SIG-M5 treated with dmso at 0.1 percent for 504 hours (cell line): ENCODE data around the gene FRMD4A.
"Not testable (repeated sequence)": the region's sequence is repeated elsewhere in the genome, so short reads cannot be mapped to it uniquely, and the experiment has no call there.

Experiments used
- DNase-seq: peaks from one replicate; lab custom pipeline; 2025; ENCODE audit not compliant: unreplicated experiment; lab: John Stamatoyannopoulos, UW

FRMD4A gene

DNA sequence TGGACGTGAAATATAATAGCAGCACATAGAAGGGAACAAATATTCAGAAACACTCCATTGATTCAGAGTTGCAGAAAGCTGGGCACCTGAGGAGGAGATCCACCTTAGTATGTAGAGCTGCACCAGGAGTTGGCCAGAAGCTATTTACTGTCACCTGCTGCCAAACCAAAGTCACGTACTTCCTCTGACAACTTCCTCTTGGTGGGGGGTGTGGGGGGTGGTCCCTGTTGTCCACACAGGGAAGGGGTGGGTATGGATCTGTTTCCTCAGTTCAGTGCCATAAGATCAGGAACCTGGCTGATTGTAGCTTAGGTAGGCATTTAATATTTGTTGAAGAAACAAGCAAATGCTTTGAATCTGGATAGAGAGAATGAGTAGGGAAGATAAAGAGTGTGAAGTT is 264.6 kb downstream of the FRMD4A start:
- no peak for DNase-seq

DNA sequence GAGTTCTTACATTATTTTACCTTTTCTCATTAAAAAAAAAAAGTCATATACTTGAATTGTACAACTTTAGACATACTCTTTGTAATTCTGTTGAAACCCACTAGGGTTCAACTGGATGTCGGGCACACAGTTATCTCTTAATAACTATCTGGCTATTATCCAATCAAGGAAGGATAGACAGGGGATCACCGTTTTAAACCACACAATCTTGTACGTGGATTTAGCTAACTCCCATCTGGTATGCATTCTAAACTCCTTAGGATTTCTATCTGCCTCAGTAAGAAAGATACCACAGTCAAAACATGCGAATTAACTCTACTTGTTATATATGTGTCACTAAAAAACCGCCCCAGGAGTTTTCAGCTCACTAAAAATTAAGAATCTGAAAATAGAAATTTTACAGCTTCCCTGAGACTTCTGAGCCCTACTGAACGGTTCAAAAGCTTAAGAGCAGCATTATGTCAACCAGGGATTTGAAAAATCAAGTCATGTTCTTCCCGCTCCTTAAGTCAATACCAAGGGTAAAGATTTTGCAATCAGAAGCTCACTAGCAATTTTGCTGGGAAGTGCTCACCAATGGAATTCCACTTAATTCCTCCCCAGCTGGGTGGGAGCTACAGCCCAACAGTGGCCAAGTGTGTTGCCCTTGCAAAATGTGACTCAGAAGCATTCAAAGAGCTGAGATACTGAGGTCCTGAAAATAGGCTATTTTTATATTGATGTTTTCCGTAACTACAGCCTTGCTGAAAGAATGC is 267.0 kb downstream of the FRMD4A start:
- no peak for DNase-seq

DNA sequence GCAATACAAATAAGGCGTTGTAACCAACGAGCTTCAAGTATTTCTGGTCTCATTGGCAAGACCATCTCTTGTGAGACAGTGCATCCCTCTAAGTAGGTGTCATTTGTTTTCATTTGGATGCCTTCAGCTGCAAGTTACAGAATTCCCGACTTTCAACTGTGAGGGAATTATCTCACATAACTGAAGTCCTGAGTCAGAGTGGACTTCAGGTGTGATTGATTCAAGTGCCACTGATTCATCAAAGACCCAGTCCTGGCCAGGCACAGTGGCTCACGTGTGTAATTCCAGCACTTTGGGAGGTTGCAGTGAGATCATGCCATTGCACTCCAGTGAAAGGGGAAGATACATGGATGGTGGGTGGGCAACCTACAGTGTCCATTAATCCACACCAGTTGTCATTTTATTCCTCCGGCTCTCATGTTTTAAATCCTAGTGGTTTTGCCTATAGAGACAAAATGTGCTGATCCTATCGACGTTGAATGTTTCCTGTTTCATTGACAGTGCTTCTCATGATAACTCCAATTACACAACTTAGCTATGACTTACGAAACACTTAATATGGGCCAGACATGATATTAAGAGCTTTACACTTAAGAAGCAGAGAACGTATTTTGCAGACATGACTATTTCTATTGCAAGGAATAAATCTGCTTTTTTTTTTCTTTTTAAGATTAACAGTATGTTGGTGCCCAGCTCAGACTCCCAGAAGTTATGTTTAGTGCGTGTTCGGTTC is 268.0 kb downstream of the FRMD4A start:
- no peak for DNase-seq

DNA sequence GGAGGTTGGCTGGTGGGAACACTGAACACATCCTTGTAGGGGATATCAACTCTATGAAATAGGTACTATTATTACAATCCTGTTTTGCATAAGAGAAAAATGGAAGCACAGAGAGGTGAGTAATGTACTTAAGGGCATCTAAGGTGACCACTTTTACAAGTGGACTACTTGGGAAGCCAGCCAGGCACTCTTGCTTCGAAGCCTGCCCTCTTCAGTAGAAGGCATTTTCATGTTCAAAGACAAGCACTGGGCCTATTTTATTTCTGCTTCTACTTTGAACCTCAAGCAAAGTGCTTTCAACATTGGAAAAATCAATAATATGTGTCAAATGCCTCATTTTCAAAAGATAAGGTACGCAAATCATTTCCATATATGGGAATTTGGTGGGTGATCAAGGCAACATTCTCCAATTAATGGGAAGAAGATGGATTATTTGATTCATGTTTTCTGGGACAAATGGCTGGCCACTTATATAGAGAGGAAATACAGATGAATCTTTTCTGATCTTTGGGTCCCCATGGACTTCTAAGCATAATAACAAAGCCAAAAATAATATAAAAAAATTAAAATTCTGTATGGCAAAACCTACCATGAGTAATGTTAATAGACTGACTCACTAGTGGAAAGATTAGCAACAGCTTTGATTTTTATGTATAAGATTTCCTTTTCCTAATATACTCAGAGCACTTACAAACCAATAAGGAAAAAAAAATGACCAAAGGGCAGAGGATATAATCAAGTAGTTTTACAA is 270.2 kb downstream of the FRMD4A start:
- DNase-seq: no peak

DNA sequence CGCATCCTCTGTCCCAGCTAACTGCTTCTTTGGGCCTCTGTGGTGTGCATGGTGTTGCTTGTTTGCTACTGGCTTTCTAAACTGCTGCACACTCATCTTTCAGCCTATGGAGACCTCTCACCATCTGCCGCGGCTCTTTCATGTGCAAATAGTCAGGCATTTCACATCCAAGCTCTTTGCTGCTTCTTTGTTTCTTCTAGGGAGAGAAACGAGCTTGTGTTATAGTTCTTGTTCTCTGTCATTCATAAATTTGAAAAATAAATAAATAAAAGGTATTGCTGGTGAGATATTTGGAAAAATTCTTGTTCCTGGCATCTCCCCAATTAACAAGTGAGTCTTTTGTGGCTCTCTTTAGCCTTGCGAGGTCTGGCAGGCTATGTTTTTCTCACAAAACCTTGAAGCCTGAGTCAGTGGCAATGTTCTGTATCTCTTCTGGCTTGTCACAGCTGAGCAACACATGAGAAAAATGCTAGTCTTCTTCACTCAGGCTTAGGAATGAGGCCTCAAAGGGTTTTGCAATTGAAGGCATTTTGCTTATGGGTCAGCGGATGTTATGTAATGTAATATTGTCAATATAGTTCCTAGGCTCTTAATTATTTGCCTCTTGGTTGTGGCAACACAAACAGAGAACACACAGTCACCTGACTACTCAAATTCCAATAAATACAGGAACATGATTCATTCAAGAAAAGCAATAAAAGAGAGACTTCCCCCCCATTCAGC is 274.0 kb downstream of the FRMD4A start:
- DNase-seq: no peak

DNA sequence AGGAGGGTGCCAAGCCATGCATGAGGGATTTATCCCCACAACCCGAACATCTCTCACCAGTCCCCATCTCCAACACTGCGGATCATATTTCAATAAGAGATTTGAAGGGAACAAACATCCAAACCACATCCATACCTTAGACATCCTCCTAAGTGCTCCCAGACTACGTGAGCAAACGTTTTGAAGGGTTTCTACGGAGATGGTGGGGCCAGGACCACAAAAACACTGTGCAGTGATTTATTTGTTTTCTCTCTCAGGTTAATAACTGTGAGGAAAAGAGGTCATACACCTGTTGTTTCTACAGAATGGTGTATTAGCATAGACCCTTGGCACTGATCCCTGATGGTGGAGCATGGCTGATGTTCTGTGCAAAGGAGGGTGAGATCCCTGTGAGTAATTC is 277.8 kb downstream of the FRMD4A start:
- DNase-seq: no peak

DNA sequence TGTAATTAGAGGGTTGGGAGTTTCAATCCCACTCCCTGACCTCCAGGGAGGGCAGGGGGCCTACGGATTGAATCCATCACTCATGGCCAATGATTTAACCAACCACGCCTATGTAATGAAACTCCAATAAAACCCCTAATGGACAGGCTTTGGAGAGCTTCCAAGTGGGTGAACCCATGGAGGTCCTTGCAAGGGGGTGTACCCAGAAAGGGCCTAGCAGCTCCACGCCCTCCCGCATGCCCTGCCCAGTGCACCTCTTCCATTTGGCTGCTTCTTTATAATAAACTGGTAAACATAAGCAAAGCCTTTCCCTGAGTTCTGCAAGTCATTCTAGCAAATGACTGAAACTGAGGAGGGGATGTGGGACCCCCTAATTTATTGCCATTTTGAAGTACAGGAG is 280.1 kb downstream of the FRMD4A start:
- DNase-seq: no peak

DNA sequence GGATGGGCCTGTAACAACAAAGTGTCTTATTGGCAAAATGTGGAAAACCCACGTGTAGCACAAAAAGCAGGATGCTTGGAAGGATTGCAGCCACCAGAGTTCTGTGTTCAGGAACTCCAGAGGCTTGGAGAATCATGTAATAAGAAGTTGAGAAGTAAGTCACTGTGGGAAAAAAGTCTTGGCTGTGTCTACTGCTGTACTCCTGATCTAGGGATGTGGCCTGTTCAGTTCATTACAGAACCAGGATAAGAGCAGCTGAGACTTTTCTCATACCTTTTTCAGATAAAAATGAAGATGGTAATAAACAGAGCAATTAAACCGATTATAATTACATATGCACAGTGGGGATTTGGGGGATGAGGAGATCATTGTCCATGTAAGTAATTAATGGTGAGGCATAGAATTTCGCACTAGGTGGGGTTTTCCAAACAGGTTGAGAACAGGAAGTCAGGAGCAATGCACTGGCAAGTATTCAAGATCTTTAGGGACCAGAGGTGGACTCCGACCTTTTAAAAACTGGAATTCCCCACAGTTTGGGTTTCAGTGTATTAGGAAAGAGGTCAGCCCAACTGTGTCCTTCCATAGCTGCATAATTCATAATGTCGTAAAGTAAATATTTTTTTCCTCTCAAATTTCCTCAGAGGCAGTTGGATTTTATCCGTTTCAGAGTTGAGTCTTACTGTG is 281.7 kb downstream of the FRMD4A start:
- DNase-seq: no peak

DNA sequence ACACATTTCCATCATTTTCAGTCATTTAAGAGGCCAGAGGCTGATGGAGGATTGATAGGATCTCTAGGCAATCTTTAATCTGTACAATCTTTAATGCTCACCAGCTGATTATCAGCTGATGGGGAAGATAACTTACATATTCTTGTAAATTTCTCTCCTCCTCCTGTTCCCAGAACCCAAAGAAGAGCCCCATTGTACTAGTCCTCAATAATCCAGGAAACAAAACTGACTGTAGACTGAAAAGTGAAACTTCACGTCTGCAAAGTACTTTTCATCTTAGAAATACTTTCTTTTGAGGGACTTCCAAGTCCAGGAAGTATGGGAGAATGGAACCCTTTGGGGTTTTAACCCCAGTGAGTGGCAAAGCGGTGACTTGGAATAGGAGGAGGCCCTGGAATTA is 283.3 kb downstream of the FRMD4A start:
- no peak for DNase-seq

DNA sequence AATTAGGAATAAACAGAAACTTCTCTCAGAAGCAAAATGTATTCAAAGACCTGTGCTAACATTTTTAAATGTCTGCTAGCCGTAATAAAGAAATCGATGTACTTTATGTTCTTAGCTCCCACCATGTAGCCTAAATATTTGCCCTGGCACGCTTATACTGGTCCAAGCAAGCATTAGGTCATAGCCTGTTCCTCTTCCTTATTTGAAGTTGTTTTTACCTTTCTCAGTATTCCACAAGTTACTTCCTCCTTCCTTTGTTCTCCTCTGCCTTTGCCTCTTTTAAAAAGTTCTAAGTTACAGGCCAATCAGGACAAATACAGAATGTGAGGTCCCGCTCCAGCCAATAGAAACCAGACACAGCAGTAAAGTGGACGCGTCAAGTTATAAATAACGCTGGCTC is 288.7 kb downstream of the FRMD4A start:
- not testable (repeated sequence) for DNase-seq

DNA sequence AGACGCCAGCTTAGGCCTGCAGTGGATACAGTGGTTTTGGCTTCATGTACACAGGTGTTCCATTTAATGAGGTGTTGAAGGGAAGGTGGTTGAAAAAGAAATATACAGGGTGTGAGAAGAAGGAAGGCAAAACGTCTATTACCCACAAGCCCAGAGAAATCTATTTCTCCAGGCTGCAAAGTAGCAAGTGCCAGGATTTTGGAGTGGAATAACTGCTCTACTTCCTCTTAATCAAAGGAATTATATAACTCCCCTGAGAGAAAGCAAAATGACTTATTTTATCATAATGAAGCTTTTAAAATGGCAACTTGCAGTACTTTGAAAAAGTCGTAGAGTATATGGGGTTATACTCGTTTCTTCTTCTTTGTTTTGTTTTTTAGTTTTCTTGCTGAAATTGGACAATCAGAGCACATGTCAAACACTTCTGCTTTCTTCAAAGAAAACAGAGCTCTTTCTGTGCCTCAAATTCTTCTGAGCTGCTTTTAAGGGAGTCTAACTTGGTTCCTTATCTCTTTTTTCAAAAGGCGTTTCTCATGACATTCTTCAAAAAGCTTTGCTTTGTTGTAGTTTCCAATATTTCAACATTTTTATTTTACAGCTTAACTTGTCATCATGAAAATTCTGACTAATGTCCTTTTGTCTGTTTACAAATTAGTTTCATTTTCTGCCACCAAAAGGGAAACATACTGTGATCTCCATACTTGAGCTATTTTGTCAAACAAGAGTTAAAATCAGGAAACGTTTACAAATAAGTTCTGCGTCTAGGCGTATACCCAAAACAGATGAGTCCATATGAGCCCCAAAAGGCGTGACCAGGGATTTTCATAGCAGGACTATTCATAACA is 289.7 kb downstream of the FRMD4A start:
- DNase-seq: no peak

DNA sequence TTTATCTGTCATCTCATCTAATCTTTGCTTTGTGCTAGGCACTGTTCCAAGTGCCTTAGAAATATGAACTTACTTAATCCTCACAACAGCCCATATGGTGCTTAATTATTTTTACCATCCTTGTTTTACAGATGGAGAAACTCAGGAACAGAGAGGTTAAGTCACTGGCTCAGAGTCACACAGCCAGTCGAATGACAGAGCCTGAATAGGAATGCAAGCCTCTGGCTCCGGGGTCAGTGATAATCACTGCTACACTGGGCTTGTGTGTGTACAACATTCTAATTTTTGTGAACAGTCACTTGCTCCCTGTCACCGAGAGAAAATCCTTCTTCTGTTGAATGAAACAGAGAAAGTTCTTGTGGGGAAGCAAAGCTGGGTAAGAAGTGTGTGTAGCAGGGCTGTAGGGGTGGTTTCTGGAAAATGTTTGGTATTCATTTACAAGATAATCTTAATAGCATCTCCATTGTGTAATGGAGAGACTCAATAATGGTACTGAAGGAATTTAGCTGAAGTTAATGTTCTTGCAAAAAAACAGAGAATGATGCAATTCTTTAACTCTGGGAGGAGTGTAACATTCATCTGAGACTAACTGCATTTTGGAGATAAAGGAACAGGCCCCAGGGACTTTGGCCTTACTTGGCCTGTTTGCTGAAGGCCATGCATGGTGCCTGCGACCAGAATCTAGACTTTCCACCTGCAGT is 290.6 kb downstream of the FRMD4A start:
- DNase-seq: no peak

DNA sequence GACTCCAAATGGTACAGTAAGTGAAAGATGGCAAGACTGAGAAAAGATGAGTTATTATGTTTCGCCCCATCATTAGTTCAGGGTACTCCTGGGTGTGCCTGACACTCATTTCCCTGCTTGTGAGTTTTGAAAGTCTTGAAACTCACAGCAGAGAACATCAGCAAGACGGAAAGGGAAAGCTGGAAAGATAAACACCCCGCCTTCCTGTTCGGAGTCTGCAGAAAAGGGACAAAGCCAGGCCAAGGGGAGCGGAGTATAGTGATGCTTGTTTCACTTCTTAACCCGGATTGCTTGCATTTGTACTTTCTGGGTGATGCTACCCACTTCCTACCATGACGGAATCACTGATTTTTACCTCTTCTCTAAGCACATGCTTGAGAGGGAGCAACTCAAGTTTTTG is 294.5 kb downstream of the FRMD4A start:
- DNase-seq: no peak

DNA sequence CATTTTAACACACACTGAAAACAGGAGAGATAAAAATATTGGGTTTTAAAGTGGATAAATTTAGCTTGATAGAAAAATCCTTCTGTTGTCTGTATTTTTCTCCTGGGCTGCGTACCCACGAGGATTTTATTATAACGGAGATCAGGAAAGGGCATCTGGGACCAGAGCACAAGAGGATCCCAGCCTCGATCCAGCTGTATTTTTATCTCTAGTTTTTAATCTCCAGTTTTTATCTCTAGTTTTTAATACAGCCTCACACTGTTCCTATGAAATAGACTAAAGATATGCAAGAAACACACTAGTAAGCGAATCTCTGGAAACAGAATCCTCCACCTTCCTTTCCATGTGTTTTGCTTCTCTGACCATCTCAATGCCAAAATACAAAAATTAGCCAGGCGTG is 295.2 kb downstream of the FRMD4A start:
- no peak for DNase-seq

DNA sequence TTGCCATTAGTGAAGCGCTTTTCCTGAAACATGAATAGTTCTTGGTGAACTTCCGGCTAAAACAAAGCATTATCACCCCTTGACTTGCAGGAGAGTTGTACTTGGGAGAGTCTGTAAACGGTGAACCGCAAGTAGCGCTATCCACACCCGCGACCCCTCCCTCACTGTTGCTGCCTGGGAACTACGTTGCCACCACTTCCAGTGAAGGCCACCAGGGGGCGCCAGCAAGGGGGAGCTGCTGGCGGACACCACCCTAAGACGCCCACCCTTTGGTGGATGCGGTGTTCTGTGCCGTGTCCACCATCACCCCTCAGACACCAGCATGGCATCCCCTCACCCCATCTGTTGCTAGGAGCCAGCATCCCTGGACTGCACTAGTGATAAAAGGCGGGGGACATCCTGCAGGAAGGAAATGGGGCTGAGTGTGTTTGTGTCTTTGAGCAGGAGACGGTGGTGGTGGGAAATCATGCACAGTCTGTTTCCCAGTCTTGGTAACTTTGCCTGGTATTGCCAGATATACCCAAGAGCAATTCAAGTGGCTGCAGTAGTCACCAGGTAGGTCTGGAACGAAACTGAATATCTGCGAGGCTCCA is 298.2 kb downstream of the FRMD4A start:
- DNase-seq: no peak

DNA sequence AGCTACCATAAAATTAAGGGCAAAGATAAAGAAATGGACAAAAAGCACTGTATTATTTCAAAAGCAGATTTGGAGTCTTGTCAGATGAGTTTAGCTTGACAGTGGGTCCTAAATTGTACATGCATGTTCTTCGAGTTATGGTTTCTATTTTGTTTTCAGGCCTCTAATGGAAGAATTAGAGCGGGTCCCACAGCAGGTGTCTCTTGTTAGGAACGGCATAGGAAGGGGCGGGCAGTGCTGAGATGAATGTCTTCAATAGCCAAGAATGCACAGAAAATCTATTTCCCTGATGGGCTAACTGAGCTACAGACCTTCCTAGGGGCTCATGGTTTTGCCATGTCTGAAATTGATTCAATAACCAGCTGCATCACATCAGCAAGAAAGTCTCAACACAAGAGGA is 304.4 kb downstream of the FRMD4A start:
- DNase-seq: no peak

DNA sequence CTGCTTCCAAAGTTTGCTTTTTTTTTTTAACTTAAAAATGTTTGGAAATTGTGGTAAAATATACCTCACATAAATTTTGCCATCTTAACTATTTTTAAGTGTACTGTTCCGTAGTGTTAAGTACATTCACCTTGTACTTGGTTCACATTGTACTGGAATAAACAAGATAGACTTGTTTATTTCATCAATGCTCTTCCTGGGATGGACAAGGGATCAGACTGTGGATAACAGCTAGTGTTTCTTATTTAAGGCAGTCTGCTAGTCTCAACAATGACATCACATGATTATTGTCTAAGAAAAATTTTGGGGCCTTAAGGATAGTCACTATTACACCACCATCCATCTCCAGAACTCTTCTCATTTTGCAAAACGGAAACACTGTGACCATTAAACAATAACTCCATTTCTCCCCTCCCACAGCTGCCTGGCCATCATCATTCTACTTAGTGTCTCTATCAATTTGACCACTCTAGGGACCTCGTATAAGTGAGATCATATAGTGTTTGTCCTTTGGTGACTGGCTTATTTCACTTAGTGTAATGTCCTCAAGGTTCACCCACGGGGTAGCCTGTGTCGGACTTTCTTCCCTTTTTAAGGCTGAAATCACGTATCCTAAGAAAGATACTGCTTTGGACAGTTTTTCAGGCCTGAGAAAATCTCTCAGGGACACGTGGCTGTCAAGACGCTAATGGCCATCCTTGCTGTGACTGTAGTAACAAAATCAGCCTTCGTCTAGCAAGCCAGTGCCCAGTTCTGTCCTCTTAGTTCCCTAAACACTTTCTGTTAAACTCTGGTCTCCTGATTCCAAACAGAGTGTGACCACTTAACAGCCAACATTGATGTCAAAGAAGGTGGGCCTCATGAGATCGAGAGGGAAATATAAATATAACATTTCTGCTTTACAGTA is 305.2 kb downstream of the FRMD4A start:
- no peak for DNase-seq
